ENCODE measurements around the gene SPATA19. TPM values are rescaled to one million over a fixed set of nuclear protein-coding genes. Genes with fewer than 3 reads are reported as not detected.

The SPATA19 gene
- total RNA-seq, 1 experiment from 2014 or later, result not detected

- no peak overlapping the region for H3K4me3 ChIP-seq (ENCODE audit: low read depth in 2 of 2, low read length in 2 of 2)
- intact Hi-C loops (cut with micrococcal nuclease; ENCODE audit: unreplicated experiment), result no loop called here
- CTCF ChIA-PET, result no interaction called here
Observed at GRCh38 chr11:133825156-133825555, 20.2 kb downstream of the SPATA19 start.

GRCh38 chr11:133824593-133824992, 20.7 kb downstream of the SPATA19 start:
- no peak for ATAC-seq
- in situ Hi-C loops (cut with HindIII; ENCODE audit: low pct_unique_long_range_greater_than_20kb, low sequenced_read_pairs) (no loop called here), intact Hi-C loops (cut with micrococcal nuclease; ENCODE audit: unreplicated experiment) (loop anchor here (5.0 kb wide), 1 partner anchor 692 kb away; no protein-coding TSS in a partner anchor)
- no TSS peak for BruUV-seq (replicated peaks)
- Histone ChIP-seq H3K4me3 (ENCODE audit: low read depth in 2 of 2, low read length in 2 of 2) (no peak overlapping the region), H3K9me3 (ENCODE audit: control insufficient read depth, insufficient read depth, low read depth, low read length) (no peaks in the 10 kb centered on the region), H3K4me1 (ENCODE audit: control insufficient read depth, insufficient read depth, low read length) (no peaks in the 10 kb centered on the region), H3K27ac (ENCODE audit: low read length) (no peak overlapping the region), H3K27me3 (ENCODE audit: control insufficient read depth, insufficient read depth, low read length) (peaks cover 16% of the 10 kb centered on the region; the same call in 1 of the 2 replicates), H3K36me3 (ENCODE audit: control insufficient read depth, insufficient read depth, low read length) (no peaks in the 10 kb centered on the region)
- TF ChIP-seq POLR2AphosphoS5 (IDR thresholded peaks at IDR 0.05; ENCODE audit: low read depth, low read length) (no peak), CTCF (IDR thresholded peaks at IDR 0.05) (no peak), TCF7L2 (IDR thresholded peaks at IDR 0.05; ENCODE audit: low read depth, low read length) (no peak)
- TF ChIP-seq, protein P1, sequence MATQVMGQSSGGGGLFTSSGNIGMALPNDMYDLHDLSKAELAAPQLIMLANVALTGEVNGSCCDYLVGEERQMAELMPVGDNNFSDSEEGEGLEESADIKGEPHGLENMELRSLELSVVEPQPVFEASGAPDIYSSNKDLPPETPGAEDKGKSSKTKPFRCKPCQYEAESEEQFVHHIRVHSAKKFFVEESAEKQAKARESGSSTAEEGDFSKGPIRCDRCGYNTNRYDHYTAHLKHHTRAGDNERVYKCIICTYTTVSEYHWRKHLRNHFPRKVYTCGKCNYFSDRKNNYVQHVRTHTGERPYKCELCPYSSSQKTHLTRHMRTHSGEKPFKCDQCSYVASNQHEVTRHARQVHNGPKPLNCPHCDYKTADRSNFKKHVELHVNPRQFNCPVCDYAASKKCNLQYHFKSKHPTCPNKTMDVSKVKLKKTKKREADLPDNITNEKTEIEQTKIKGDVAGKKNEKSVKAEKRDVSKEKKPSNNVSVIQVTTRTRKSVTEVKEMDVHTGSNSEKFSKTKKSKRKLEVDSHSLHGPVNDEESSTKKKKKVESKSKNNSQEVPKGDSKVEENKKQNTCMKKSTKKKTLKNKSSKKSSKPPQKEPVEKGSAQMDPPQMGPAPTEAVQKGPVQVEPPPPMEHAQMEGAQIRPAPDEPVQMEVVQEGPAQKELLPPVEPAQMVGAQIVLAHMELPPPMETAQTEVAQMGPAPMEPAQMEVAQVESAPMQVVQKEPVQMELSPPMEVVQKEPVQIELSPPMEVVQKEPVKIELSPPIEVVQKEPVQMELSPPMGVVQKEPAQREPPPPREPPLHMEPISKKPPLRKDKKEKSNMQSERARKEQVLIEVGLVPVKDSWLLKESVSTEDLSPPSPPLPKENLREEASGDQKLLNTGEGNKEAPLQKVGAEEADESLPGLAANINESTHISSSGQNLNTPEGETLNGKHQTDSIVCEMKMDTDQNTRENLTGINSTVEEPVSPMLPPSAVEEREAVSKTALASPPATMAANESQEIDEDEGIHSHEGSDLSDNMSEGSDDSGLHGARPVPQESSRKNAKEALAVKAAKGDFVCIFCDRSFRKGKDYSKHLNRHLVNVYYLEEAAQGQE (IDR thresholded peaks at IDR 0.05; ENCODE audit: insufficient read depth in 1 of 2, low read depth in 2 of 2, low read length in 1 of 2), result no peak
- ChIA-PET POLR2A (no interaction called here), CTCF (no interaction called here)
- DNase-seq (ENCODE audit: low read depth, low spot score), result no peak

More at GRCh38 chr11:133825156-133825555, 20.2 kb downstream of the SPATA19 start:
- ATAC-seq (no peak), DNase-seq (ENCODE audit: low read depth, low spot score) (no peak)
- H3K4me1 ChIP-seq (ENCODE audit: control insufficient read depth, insufficient read depth, low read length), result no peaks in the 10 kb centered on the region
- peaks cover 16% of the 10 kb centered on the region; the same call in 1 of the 2 replicates for H3K27me3 ChIP-seq (ENCODE audit: control insufficient read depth, insufficient read depth, low read length)
- in situ Hi-C loops (cut with HindIII; ENCODE audit: low pct_unique_long_range_greater_than_20kb, low sequenced_read_pairs), result no loop called here
- no TSS peak for BruUV-seq (replicated peaks)
- POLR2A ChIA-PET, result no interaction called here
- TF ChIP-seq CTCF (IDR thresholded peaks at IDR 0.05), result no peak
- TF ChIP-seq SIN3A (IDR thresholded peaks at IDR 0.05; ENCODE audit: borderline replicate concordance, insufficient read depth, low read depth, low read length), result no peak
- TF ChIP-seq POLR2AphosphoS5 (IDR thresholded peaks at IDR 0.05; ENCODE audit: low read depth, low read length), result no peak
- TF ChIP-seq TCF7L2 (IDR thresholded peaks at IDR 0.05; ENCODE audit: low read depth, low read length), result no peak
- TF ChIP-seq, protein P1 (IDR thresholded peaks at IDR 0.05; ENCODE audit: insufficient read depth in 1 of 2, low read depth in 2 of 2, low read length in 1 of 2), result no peak
- H3K36me3 ChIP-seq (ENCODE audit: control insufficient read depth, insufficient read depth, low read length), result no peaks in the 10 kb centered on the region
- H3K9me3 ChIP-seq (ENCODE audit: control insufficient read depth, insufficient read depth, low read depth, low read length), result no peaks in the 10 kb centered on the region
- H3K27ac ChIP-seq (ENCODE audit: low read length), result no peak overlapping the region
